Neural progenitor cell (in vitro differentiated cells): ENCODE results near the gene TYSND1. TPM values are rescaled to one million over a fixed set of nuclear protein-coding genes. Genes with fewer than 3 reads are reported as not detected.
"Not testable (repeated sequence)": the region's sequence is repeated elsewhere in the genome, so short reads cannot be mapped to it uniquely, and the experiment has no call there.

Experiments
- DNase-seq: peaks from one replicate; pipeline ENCODE4 v3.0.0-alpha.2; 2016; ENCODE audit warnings: low spot score
- H2AFZ ChIP-seq: fragments of 200-600 bp; sonication (generic); replicated peaks from 2 replicates; pipeline ENCODE4 v1.6.1; 2016; ENCODE audit warnings: antibody characterized with exemption
- H3F3A ChIP-seq: fragments of 200-600 bp; sonication (generic); 2 replicates; pipeline ENCODE4 v1.6.1; 2016; ENCODE audit warnings: antibody characterized with exemption, low read depth
- H3K27ac ChIP-seq: fragments of 200-600 bp; sonication (generic); 2 replicates; pipeline ENCODE4 v1.5.1; 2016; ENCODE audit warnings: mild to moderate bottlenecking
- H3K27me3 ChIP-seq: fragments of 200-600 bp; sonication (generic); 2 replicates; pipeline ENCODE4 v1.6.1; 2016; ENCODE audit warnings: mild to moderate bottlenecking, moderate library complexity
- H3K36me3 ChIP-seq: fragments of 200-600 bp; sonication (generic); 2 replicates; pipeline ENCODE4 v1.5.1; 2016
- H3K4me1 ChIP-seq: fragments of 200-600 bp; sonication (generic); 2 replicates; pipeline ENCODE4 v1.6.1; 2016; ENCODE audit warnings: mixed run types
- H3K4me2 ChIP-seq: fragments of 200-600 bp; sonication (generic); 2 replicates; pipeline ENCODE4 v1.6.1; 2016
- H3K4me3 ChIP-seq: fragments of 200-600 bp; sonication (generic); 2 replicates; pipeline ENCODE4 v1.5.1; 2016
- H3K79me2 ChIP-seq: fragments of 200-600 bp; sonication (generic); 2 replicates; pipeline ENCODE4 v1.6.1; 2016; ENCODE audit warnings: low read depth
- H3K9ac ChIP-seq: fragments of 200-600 bp; sonication (generic); 2 replicates; pipeline ENCODE4 v1.6.1; 2016
- H3K9me3 ChIP-seq: fragments of 200-600 bp; sonication (generic); 2 replicates; pipeline ENCODE4 v1.5.1; 2016; ENCODE audit warnings: low read depth
- H4K20me1 ChIP-seq: fragments of 200-600 bp; sonication (generic); 2 replicates; pipeline ENCODE4 v1.6.1; 2016; ENCODE audit warnings: low read depth
- H3K27ac Mint-ChIP-seq: 3 replicates; pipeline ENCODE4 v1.8.0; 2021; ENCODE audit warnings: mixed read lengths
- H3K27me3 Mint-ChIP-seq: 2 replicates; pipeline ENCODE4 v1.8.0; 2022; ENCODE audit warnings: low read depth, mild to moderate bottlenecking, inconsistent platforms, moderate library complexity, mixed read lengths; ENCODE audit not compliant: insufficient read depth
- H3K36me3 Mint-ChIP-seq: 3 replicates; pipeline ENCODE4 v1.8.0; 2021; ENCODE audit warnings: mixed read lengths
- H3K4me1 Mint-ChIP-seq: 3 replicates; pipeline ENCODE4 v1.8.0; 2021; ENCODE audit warnings: mixed read lengths
- H3K4me3 Mint-ChIP-seq: 3 replicates; pipeline ENCODE4 v1.8.0; 2021; ENCODE audit warnings: mild to moderate bottlenecking, moderate library complexity, mixed read lengths
- H3K9me3 Mint-ChIP-seq: 3 replicates; pipeline ENCODE4 v1.8.0; 2020; ENCODE audit warnings: mixed read lengths
- EZH2 ChIP-seq: fragments of 200-600 bp; sonication (generic); IDR thresholded peaks from 2 replicates; pipeline ENCODE4 v1.6.1; 2017; ENCODE audit warnings: antibody characterized with exemption, mild to moderate bottlenecking, moderate library complexity
- EZH2phosphoT487 ChIP-seq: fragments of 200-600 bp; sonication (generic); IDR thresholded peaks from 2 replicates; pipeline ENCODE4 v1.6.1; 2017; ENCODE audit warnings: antibody characterized with exemption
- total RNA-seq: library from RNA; depleted of rRNA; stranded (reverse); fragments of >200 nt; gene quantifications from 2 replicates; pipeline ENCODE4 v1.2.3, GENCODE V29; 2015; ENCODE audit warnings: low replicate concordance
- TF ChIP-seq, protein P1 (sequence below): fragments of 200-600 bp; sonication (generic); IDR thresholded peaks from 2 replicates; pipeline ENCODE4 v1.5.1; 2017; ENCODE audit warnings: antibody characterized with exemption, mild to moderate bottlenecking

Gene TYSND1
- total RNA-seq, 1 donor from 2014 or later = 7.7 TPM

DNA sequence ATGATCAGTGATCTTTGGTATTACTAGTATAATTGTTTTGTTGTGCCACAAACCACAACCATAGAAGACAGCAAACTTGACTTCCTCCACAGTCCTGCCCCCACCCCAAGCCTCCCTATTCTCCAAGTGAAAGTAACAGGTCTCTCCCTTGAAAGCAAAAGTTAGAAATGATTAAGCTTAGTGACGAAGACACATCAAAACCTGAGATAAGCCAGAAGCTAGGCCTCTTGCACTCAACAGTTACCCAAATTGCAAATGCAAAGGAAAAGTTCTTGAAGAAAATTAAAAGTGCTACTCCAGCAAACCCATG, 16.3 kb upstream of the TYSND1 start:
- no peak overlapping the region for H3K4me3 ChIP-seq
- no peak overlapping the region for H3K4me2 ChIP-seq
- H3F3A ChIP-seq = no peaks in the 10 kb centered on the region
- peaks cover 3% of the 10 kb centered on the region for H3K36me3 ChIP-seq
- no peak overlapping the region for H3K9ac ChIP-seq
- Mint-ChIP-seq H3K27me3 (no peaks in the 10 kb centered on the region), H3K36me3 (peaks cover 18% of the 10 kb centered on the region), H3K4me3 (no peak overlapping the region), H3K9me3 (no peaks in the 10 kb centered on the region), H3K4me1 (peaks cover 10% of the 10 kb centered on the region), H3K27ac (no peak overlapping the region)
- no peaks in the 10 kb centered on the region for H3K27me3 ChIP-seq
- peaks cover 6% of the 10 kb centered on the region for H3K4me1 ChIP-seq
- no peak overlapping the region for H2AFZ ChIP-seq
- DNase-seq = no peak
- H3K9me3 ChIP-seq = no peaks in the 10 kb centered on the region
- peaks cover 92% of the 10 kb centered on the region for H3K79me2 ChIP-seq
- no peak overlapping the region for H3K27ac ChIP-seq
- peaks cover 81% of the 10 kb centered on the region for H4K20me1 ChIP-seq
- TF ChIP-seq EZH2phosphoT487 (no peak), EZH2 (no peak)
- TF ChIP-seq, protein P1, sequence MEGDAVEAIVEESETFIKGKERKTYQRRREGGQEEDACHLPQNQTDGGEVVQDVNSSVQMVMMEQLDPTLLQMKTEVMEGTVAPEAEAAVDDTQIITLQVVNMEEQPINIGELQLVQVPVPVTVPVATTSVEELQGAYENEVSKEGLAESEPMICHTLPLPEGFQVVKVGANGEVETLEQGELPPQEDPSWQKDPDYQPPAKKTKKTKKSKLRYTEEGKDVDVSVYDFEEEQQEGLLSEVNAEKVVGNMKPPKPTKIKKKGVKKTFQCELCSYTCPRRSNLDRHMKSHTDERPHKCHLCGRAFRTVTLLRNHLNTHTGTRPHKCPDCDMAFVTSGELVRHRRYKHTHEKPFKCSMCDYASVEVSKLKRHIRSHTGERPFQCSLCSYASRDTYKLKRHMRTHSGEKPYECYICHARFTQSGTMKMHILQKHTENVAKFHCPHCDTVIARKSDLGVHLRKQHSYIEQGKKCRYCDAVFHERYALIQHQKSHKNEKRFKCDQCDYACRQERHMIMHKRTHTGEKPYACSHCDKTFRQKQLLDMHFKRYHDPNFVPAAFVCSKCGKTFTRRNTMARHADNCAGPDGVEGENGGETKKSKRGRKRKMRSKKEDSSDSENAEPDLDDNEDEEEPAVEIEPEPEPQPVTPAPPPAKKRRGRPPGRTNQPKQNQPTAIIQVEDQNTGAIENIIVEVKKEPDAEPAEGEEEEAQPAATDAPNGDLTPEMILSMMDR = no peak

DNA sequence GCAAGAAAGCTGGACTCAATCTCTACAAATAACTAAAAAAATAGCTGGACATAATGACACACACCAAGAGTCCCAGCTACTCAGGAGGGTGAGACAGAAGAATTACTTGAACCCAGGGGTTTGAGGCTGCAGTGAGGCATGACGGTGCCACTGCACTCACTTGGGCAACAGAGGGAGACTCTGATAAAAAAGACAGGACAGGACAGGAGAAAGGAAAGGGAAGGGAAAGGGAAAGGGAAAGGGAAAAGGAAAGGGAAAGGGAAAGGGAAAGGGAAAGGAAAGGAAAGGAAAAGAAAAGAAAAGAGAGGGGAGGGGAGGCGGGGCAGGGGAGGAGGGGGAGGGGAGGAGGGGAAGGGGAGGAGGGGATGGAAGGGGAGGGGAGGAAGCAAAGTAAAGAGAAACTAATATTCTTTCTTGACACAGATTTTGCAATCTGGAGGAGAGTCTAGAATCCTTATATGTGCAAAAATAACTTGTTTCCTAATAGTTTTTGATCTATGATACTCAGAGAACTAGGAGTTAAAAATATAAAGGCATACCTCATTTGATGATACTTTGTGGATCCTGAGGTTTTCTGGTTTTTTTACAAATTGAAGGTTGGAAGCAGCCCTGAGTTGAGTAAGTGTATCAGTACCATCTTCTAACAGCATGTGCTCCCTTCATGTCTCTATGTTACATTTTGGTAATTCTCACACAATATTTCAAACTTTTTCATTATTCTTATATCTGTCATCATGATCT, 15.8 kb upstream of the TYSND1 start:
- H3K9ac ChIP-seq = no peak overlapping the region
- H3K9me3 Mint-ChIP-seq = no peaks in the 10 kb centered on the region
- H3K4me1 ChIP-seq = peaks cover under 1% of the 10 kb centered on the region
- peaks cover 3% of the 10 kb centered on the region for H3K36me3 ChIP-seq
- H3F3A ChIP-seq = no peaks in the 10 kb centered on the region
- H3K4me2 ChIP-seq = no peak overlapping the region
- no peak overlapping the region for H3K27ac ChIP-seq
- H2AFZ ChIP-seq = no peak overlapping the region
- no peak overlapping the region for H3K4me3 ChIP-seq
- peaks cover 77% of the 10 kb centered on the region for H4K20me1 ChIP-seq
- H3K4me1 Mint-ChIP-seq = peaks cover 9% of the 10 kb centered on the region
- TF ChIP-seq EZH2 (no peak), EZH2phosphoT487 (no peak)
- TF ChIP-seq, protein P1 = no peak
- peaks cover 18% of the 10 kb centered on the region for H3K36me3 Mint-ChIP-seq
- H3K27ac Mint-ChIP-seq = no peak overlapping the region
- no peaks in the 10 kb centered on the region for H3K9me3 ChIP-seq
- no peaks in the 10 kb centered on the region for H3K27me3 Mint-ChIP-seq
- H3K27me3 ChIP-seq = no peaks in the 10 kb centered on the region
- peaks cover 87% of the 10 kb centered on the region for H3K79me2 ChIP-seq
- H3K4me3 Mint-ChIP-seq = no peak overlapping the region
- no peak for DNase-seq

GRCh38 chr10:70160798-70161197, 14.3 kb upstream of the TYSND1 start:
- Mint-ChIP-seq H3K27ac (no peak overlapping the region), H3K27me3 (no peaks in the 10 kb centered on the region), H3K9me3 (no peaks in the 10 kb centered on the region), H3K4me3 (no peak overlapping the region), H3K4me1 (peaks cover 6% of the 10 kb centered on the region), H3K36me3 (peaks cover 21% of the 10 kb centered on the region)
- Histone ChIP-seq H3K36me3 (peaks cover 3% of the 10 kb centered on the region), H3K4me2 (no peak overlapping the region), H3K27ac (no peak overlapping the region), H3K9me3 (no peaks in the 10 kb centered on the region), H3K79me2 (peaks cover 72% of the 10 kb centered on the region), H3K27me3 (no peaks in the 10 kb centered on the region), H2AFZ (no peak overlapping the region), H3K4me3 (no peak overlapping the region), H3F3A (no peaks in the 10 kb centered on the region), H4K20me1 (peaks cover 63% of the 10 kb centered on the region), H3K9ac (no peak overlapping the region), H3K4me1 (no peaks in the 10 kb centered on the region)
- no peak for DNase-seq
- TF ChIP-seq EZH2phosphoT487 = no peak
- TF ChIP-seq, protein P1 = no peak
- no peak for TF ChIP-seq EZH2

- DNase-seq, H3K27ac Mint-ChIP-seq, H3K9me3 Mint-ChIP-seq, H3K4me2 ChIP-seq, H3K9ac ChIP-seq, H3K27me3 Mint-ChIP-seq, H3K4me1 ChIP-seq, H3F3A ChIP-seq, H3K36me3 ChIP-seq, H2AFZ ChIP-seq, H3K4me3 Mint-ChIP-seq, H3K9me3 ChIP-seq, H3K4me3 ChIP-seq, H3K27ac ChIP-seq, H3K4me1 Mint-ChIP-seq, H3K27me3 ChIP-seq: not testable (repeated sequence)
- H4K20me1 ChIP-seq = peaks cover 57% of the 10 kb centered on the region
- H3K36me3 Mint-ChIP-seq = peaks cover 25% of the 10 kb centered on the region
- peaks cover 60% of the 10 kb centered on the region for H3K79me2 ChIP-seq
Observed at GRCh38 chr10:70159366-70159765, 12.9 kb upstream of the TYSND1 start.
